ENCODE data around the gene GPM6B. TPM values are rescaled to one million over a fixed set of nuclear protein-coding genes. Genes with fewer than 3 reads are reported as not detected.

Gene GPM6B
- total and polyA plus RNA-seq, 5 experiments from 2014 or later, result 0.16 to 0.68 (median 0.46) TPM; not detected in 2

DNA sequence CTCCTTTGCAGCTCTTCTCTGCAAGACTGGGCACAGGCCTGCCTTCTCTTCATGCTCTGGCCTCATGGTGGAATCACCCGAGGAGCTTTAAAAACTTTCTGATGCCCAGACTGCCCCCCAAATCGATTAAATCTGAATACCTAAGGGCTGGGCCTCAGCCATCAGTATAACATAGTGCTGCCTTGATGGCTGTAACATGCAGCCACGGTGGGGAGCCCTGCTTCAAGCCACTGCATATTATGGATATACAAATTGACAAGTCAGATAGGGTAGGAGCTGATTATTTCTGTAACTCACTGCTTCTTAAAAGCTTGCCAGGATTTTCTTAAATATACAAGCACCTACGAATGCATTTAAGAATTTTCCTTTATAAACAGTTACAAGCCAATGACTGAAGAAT lies 40.5 kb downstream of the GPM6B start:
- no peak for ATAC-seq

DNA sequence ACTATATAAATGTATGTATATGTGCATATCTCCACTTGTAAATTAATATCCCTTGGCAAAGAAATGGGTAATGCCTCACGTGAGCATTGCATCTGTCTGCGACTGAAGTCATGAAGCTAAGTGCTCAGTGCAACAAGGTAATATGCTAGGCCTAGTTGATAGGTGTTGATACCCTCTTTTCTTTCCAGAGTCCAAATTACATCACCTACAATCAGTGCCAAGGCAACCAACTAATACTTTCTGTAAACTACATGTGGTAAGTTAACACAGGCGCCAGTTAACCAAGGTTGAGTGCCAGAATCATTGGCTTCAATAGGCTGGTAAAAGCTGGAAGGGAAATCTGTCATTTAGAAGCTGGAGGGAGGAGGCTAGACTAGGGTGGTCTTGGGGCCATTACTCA lies 41.1 kb downstream of the GPM6B start:
- no peak overlapping the region for H3K4me3 Mint-ChIP-seq
- H3K27ac Mint-ChIP-seq, result no peak overlapping the region
- ATAC-seq (no peak), DNase-seq (no peak)
- H3K27me3 Mint-ChIP-seq, result no peaks in the 10 kb centered on the region
- POLR2A ChIA-PET, result no interaction called here
- H3K36me3 Mint-ChIP-seq, result peaks cover 2 to 38% (median 6%) of the 10 kb centered on the region in 3 donors
- no peaks in the 10 kb centered on the region for H3K4me1 Mint-ChIP-seq
- no peaks in the 10 kb centered on the region for H3K9me3 Mint-ChIP-seq

More for the DNA sequence above, 40.5 kb downstream of the GPM6B start:
- POLR2A ChIA-PET, result no interaction called here
- H3K27ac Mint-ChIP-seq, result peak overlapping the region in 1 of 10 donors; percentile 34
- no peak overlapping the region for H3K4me3 Mint-ChIP-seq
- H3K4me1 Mint-ChIP-seq, result no peaks in the 10 kb centered on the region
- no peaks in the 10 kb centered on the region for H3K27me3 Mint-ChIP-seq
- no peaks in the 10 kb centered on the region for H3K9me3 Mint-ChIP-seq
- H3K36me3 Mint-ChIP-seq, result peaks cover 2 to 37% (median 6%) of the 10 kb centered on the region in 3 donors
- DNase-seq, result no peak

DNA sequence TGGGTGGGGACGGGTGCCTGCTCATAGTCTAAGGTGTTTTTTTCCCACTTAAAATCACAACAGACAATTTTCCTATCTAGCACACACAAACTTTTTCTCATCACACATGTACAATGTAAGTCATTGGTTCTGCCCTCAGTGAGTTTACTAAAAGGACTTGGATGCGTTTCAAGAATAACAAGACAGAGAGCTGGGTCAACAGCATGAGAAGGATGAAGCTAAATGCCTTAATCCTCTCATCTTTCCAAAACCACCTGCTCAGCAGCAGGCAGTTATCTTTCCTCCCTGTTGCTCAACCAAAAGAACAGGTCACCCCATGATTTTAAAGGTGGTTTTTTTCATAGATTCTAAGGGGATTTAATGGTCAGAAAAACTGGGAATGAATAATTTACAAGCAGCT lies 42.2 kb downstream of the GPM6B start:
- H3K9me3 Mint-ChIP-seq, result no peaks in the 10 kb centered on the region
- H3K36me3 Mint-ChIP-seq, result peaks cover 2 to 50% (median 6%) of the 10 kb centered on the region in 3 donors
- POLR2A ChIA-PET, result no interaction called here
- H3K4me3 Mint-ChIP-seq, result no peak overlapping the region
- DNase-seq (no peak), ATAC-seq (no peak)
- H3K4me1 Mint-ChIP-seq, result peaks cover 0 to 10% (median 2%) of the 10 kb centered on the region in 4 donors
- no peaks in the 10 kb centered on the region for H3K27me3 Mint-ChIP-seq
- H3K27ac Mint-ChIP-seq, result peak overlapping the region in 3 of 10 donors; percentile 1 to 33 (median 20)

DNA sequence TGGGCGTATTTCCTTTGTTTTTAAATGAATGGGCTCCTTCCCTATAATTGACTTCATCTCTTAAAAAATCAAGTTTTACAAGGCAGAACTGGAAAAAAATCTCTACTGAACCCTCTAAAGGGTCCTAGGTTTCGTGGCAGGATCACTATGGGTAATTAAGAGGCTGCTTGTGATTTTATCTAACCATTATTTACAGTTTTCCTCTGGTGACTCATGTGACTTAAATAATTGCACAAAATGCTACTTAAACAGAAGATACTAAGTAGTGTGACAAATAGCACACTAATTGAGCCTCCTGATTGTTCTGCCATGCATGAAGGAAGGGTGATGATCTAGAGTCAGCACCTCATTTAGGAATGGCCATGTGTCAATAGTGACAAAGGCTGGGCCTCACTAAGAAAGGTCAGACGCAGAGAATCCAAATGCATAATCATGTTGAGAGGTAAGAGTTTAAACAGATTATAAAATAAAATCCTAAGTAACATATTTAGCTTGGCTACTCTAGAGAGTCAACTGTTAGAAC lies 46.8 kb downstream of the GPM6B start:
- Mint-ChIP-seq H3K4me3 (no peak overlapping the region), H3K27me3 (no peaks in the 10 kb centered on the region), H3K36me3 (peaks cover 5 to 87% (median 6%) of the 10 kb centered on the region in 3 donors), H3K9me3 (no peaks in the 10 kb centered on the region), H3K4me1 (peaks cover 5 to 11% (median 9%) of the 10 kb centered on the region in 4 donors), H3K27ac (peak overlapping the region in 6 of 10 donors; percentile 7 to 63 (median 40))
- POLR2A ChIA-PET, result no interaction called here
- ATAC-seq, result no peak
- no peak for DNase-seq

DNA sequence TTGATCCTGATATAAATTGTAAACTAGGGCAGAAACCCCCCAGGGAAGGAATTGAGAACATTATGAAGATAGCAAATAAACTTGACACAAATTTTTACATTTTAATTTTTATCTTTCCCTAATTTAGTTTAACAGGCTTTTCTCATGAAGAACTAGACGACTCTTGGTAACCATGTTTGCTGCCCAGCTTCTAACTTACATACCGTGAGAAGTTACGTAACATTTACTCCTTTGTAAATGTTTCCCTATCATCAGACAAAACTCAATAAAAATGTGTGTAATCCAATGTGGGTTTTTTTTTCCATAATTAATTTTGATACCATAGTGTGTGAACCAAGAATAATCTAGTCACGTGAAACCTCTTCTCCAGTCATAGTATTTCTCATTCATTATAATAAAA lies 48.0 kb downstream of the GPM6B start:
- no peak for ATAC-seq
- POLR2A ChIA-PET, result no interaction called here
- no peaks in the 10 kb centered on the region for H3K9me3 Mint-ChIP-seq
- H3K27me3 Mint-ChIP-seq, result no peaks in the 10 kb centered on the region
- H3K27ac Mint-ChIP-seq, result no peak overlapping the region
- peaks cover 3 to 82% (median 6%) of the 10 kb centered on the region in 3 donors for H3K36me3 Mint-ChIP-seq
- no peak overlapping the region for H3K4me3 Mint-ChIP-seq
- H3K4me1 Mint-ChIP-seq, result peaks cover 5 to 11% (median 9%) of the 10 kb centered on the region in 4 donors
- DNase-seq, result no peak

DNA sequence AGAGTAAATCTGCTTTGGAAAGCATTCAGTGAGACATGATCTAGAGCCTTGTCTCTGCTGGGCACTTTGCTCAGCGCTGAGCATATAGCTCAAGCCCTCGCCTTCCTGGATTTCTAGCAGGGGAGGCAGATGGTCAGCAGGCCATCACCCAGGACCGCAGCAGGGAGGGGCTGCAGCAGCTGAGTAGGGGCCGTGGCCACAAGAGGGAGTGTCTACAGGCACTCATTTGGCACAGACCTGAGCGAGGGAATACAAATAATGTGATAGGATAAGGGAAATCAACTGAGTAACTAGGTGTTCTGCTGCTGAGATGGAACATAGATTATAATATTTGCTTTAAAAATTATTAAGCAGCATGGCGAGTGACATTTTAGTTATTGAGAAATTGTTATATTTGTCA lies 52.1 kb downstream of the GPM6B start:
- POLR2A ChIA-PET, result no interaction called here
- no peak for ATAC-seq
- no peak for DNase-seq
- H3K9me3 Mint-ChIP-seq, result no peaks in the 10 kb centered on the region
- no peak overlapping the region for H3K4me3 Mint-ChIP-seq
- H3K27me3 Mint-ChIP-seq, result no peaks in the 10 kb centered on the region
- H3K27ac Mint-ChIP-seq, result peak overlapping the region in 1 of 10 donors; percentile 56
- peaks cover 3 to 23% (median 9%) of the 10 kb centered on the region in 4 donors for H3K4me1 Mint-ChIP-seq
- H3K36me3 Mint-ChIP-seq, result peaks cover 0 to 82% (median 3%) of the 10 kb centered on the region in 3 donors

DNA sequence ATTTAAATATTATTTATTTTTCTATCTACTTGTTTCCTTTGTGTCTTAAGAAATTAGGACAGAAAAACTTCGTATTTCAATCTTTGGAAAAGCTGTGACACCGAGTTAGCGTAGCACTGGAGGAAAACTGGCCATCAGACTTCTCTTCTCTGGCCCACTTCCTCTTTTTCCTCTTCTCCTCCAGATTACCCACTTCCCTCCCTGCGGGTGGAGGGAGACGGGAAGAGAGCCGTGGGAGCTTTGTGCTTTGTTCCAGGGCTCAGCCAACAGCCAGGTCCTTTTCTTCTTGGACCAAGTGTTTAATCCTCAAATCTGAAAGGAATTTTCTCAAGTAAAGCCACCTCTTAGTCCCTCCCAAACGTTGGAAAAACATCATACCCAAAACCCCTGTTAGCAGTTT lies 52.6 kb downstream of the GPM6B start:
- Mint-ChIP-seq H3K4me1 (peaks cover 3 to 25% (median 9%) of the 10 kb centered on the region in 4 donors), H3K27me3 (no peaks in the 10 kb centered on the region), H3K9me3 (no peaks in the 10 kb centered on the region), H3K36me3 (peaks cover under 1 to 82% (median 3%) of the 10 kb centered on the region in 3 donors), H3K27ac (no peak overlapping the region), H3K4me3 (no peak overlapping the region)
- DNase-seq, result no peak
- no peak for ATAC-seq
- POLR2A ChIA-PET, result no interaction called here

DNA sequence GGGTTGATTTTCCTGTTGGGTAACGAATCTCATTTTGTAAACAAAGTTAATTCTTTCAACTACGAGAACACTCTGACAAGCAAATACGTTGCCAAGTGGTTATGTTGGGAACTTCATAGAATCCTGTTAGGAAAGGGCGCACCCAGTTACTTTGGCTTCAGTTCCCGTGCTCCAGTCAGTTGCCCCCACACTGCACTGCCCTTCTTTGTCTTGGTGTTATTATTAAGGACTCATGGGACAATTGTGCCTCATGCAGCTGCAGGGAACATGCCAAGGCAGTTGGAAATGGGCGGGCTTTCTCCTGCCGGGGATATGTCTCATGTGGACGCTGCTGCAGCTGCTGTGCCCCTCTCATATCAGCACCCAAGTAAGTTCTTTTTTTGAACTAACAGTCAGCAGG lies 53.4 kb downstream of the GPM6B start:
- Mint-ChIP-seq H3K4me1 (peaks cover 3 to 31% (median 9%) of the 10 kb centered on the region in 4 donors), H3K27ac (peak overlapping the region in 1 of 10 donors; percentile 18), H3K36me3 (peaks cover 5 to 81% (median 6%) of the 10 kb centered on the region in 3 donors)

DNA sequence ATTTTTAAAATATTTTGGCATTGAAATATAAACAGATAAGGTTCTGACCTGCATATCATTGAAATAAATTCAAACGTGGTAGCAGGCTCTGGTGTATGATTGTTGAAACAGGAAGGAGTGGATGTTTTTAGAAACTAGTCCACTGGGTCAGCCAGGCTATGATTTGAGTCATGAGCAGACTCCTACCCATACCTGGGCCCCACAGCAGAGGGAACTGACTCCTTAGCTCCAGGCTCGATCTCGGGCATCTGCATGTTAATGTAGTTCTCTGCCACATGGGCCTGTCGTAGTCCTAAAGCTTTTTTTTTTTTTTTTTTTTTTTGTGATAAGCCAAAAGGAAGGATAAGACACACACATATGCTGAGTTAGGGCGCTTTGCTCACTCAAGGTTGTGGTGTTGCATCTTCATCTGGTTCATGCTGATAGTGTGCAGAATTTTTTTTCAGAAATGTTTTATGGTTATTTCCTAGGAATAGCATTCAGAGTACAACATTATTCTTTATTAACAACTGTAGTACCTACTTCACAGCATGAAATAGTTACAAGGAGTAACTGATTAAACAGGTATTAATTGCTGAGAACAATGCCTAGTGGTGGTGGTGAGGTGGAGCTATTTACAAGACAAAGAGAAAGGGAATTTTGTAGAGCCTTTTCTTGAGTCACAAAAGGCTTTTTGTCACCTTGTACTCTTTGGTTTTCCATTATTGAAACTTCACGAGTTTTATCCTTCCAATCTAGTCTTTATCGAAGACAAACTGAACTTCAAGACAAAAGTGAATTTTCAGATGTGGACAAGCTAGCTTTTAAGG lies 55.1 kb downstream of the GPM6B start:
- ATAC-seq (no peak), DNase-seq (no peak)
- POLR2A ChIA-PET, result no interaction called here
- no peaks in the 10 kb centered on the region for H3K9me3 Mint-ChIP-seq
- peaks cover 5 to 80% (median 6%) of the 10 kb centered on the region in 3 donors for H3K36me3 Mint-ChIP-seq
- H3K4me1 Mint-ChIP-seq, result peaks cover 3 to 34% (median 8%) of the 10 kb centered on the region in 4 donors
- no peaks in the 10 kb centered on the region for H3K27me3 Mint-ChIP-seq
- H3K4me3 Mint-ChIP-seq, result no peak overlapping the region
- H3K27ac Mint-ChIP-seq, result peak overlapping the region in 1 of 10 donors; percentile 17

More for the DNA sequence above, 53.4 kb downstream of the GPM6B start:
- ATAC-seq (no peak), DNase-seq (no peak)
- Mint-ChIP-seq H3K9me3 (no peaks in the 10 kb centered on the region), H3K4me3 (no peak overlapping the region), H3K27me3 (no peaks in the 10 kb centered on the region)
- POLR2A ChIA-PET, result no interaction called here

DNA sequence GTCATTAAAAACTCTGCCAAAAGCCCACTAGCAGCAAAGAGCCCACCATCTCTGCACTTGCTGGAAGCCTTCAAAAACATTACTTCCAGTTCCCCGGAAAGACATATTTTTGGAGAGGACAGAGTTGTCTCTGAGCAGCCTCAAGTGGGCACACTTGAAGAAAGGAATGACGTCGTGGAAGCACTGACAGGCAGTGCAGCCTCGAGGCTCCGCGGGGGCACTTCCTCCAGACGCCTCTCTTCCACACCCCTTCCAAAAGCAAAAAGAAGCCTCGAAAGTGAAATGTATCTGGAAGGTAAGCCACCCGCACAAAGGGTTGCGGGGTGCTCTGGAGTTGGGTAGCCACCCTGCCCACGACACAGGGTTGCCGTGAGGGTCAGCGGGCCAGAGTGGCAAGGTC lies 56.5 kb downstream of the GPM6B start:
- ATAC-seq (no peak), DNase-seq (no peak)
- peaks cover 0 to 36% (median 2%) of the 10 kb centered on the region in 4 donors for H3K4me1 Mint-ChIP-seq
- peak overlapping the region in 1 of 10 donors; percentile 14 for H3K27ac Mint-ChIP-seq
- H3K4me3 Mint-ChIP-seq, result no peak overlapping the region
- no peaks in the 10 kb centered on the region for H3K27me3 Mint-ChIP-seq
- no peaks in the 10 kb centered on the region for H3K9me3 Mint-ChIP-seq
- POLR2A ChIA-PET, result no interaction called here
- peaks cover 2 to 72% (median 5%) of the 10 kb centered on the region in 3 donors for H3K36me3 Mint-ChIP-seq

DNA sequence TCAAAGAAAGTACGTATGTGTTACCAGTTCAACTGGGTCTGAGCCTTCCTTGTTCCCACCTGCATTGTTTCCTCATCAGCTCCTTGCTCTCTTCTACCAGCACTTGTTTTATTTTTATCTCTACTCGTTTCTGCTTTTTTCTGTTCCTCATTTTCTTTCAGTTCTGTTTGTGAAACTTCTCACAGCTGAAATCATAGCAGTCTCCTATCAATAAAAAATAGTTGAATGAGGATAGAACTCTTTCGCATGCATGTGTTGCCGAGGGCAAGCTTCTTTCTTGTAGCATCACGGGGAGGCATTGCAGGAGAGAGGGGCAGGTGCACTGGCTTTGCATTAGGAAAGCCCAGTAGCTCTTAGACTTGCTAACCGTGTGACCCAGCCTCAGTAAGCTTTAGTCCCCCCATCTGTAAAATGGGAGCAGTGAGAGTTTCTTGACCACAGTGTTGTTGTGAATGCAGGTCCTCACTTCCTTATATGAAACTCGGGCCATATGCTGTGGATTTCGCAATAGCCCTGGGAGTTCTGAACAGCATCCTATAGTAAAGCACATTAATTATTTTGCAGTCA lies 57.7 kb downstream of the GPM6B start:
- H3K36me3 Mint-ChIP-seq, result peaks cover 2 to 68% (median 5%) of the 10 kb centered on the region in 3 donors
- POLR2A ChIA-PET, result no interaction called here
- H3K9me3 Mint-ChIP-seq, result no peaks in the 10 kb centered on the region
- H3K4me3 Mint-ChIP-seq, result peak overlapping the region in 1 of 10 donors; percentile 2
- no peak for DNase-seq
- peaks cover 0 to 47% (median 6%) of the 10 kb centered on the region in 4 donors for H3K4me1 Mint-ChIP-seq
- peak overlapping the region in 3 of 10 donors; percentile 13 to 70 (median 33) for H3K27ac Mint-ChIP-seq
- ATAC-seq, result no peak
- no peaks in the 10 kb centered on the region for H3K27me3 Mint-ChIP-seq

DNA sequence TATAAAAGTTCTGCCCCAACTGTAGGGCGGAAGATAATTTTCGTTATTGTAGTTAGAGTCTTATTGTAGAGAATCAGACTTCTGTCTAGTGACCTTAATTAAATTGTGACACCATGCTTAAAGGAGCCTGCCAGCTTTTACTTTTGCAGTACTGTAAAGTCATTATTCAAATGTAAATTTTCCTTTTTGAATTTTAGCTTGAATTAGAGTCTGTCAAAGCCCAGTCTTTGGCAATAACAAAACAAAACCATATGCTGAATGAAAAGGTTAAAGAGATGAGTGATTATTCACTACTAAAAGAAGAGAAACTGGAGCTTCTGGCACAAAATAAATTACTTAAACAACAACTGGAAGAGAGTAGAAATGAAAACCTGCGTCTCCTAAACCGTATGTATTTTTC lies 60.5 kb downstream of the GPM6B start:
- H3K27ac Mint-ChIP-seq, result no peak overlapping the region
- H3K9me3 Mint-ChIP-seq, result no peaks in the 10 kb centered on the region

DNA sequence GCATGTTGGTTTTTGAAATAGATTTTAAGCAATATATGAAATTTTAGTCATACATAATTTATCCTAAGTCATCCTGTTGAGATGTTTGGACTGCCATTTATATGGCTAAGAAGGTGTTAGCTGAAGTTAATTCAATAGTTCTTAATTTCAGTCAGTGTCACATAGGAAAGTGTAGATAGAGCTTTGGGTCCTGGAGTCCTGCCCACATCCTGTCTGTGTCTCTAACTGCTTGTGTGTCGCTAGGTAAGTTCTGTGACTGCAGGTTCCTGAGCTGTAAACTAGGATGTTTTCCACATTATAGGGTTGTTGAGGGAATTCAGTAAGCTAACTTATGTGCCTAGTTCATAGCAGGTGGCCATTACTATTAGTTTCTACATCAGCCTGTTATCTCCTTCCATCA lies 61.6 kb downstream of the GPM6B start:
- DNase-seq (peak in 2 of 10 donors; percentile 5 to 23), ATAC-seq (peak; percentile 52 to 68)
- Mint-ChIP-seq H3K27me3 (no peaks in the 10 kb centered on the region), H3K9me3 (no peaks in the 10 kb centered on the region), H3K4me1 (peaks cover 5 to 52% (median 15%) of the 10 kb centered on the region in 4 donors), H3K27ac (peak overlapping the region in 7 of 10 donors; percentile 28 to 82 (median 50)), H3K4me3 (peak overlapping the region in 1 of 10 donors; percentile 6), H3K36me3 (peaks cover 4 to 72% (median 5%) of the 10 kb centered on the region in 3 donors)
- POLR2A ChIA-PET, result no interaction called here

More for the DNA sequence above, 60.5 kb downstream of the GPM6B start:
- ATAC-seq (no peak), DNase-seq (no peak)
- H3K36me3 Mint-ChIP-seq, result peaks cover 4 to 77% (median 5%) of the 10 kb centered on the region in 3 donors
- peaks cover 5 to 54% (median 15%) of the 10 kb centered on the region in 4 donors for H3K4me1 Mint-ChIP-seq
- no peaks in the 10 kb centered on the region for H3K27me3 Mint-ChIP-seq
- POLR2A ChIA-PET, result no interaction called here
- H3K4me3 Mint-ChIP-seq, result no peak overlapping the region

Data from naive thymus-derived CD8-positive, alpha-beta T cell (primary cell).